Body of pancreas (tissue), 4 donors: ENCODE measurements around the gene PUS3.
"Not testable (repeated sequence)": the region's sequence is repeated elsewhere in the genome, so short reads cannot be mapped to it uniquely, and the experiment has no call there.

Source experiments
- CTCF ChIP-seq, 7 experiments: fragments of 450-650 bp in 4 of 7; fragments of 200-600 bp in 3 of 7; sonication (generic) in 3 of 7; IDR thresholded peaks; one replicate each; pipeline ENCODE4 v1.5.1; 2016 to 2019; ENCODE audit warnings: antibody characterized with exemption in 7 of 7
- POLR2A ChIP-seq, 3 donors: fragments of 450-650 bp; IDR thresholded peaks; one replicate each; pipeline ENCODE4 v1.6.1; 2016; ENCODE audit warnings: antibody characterized with exemption in 3 of 3, mild to moderate bottlenecking in 2 of 3

- TF ChIP-seq CTCF, POLR2A (IDR thresholded peaks at IDR 0.05): not testable (repeated sequence)
These were observed 11.6 kb upstream of the PUS3 start for GRCh38 chr11:125914601-125915000.
